K562 (cell line): Measurements from ENCODE around the gene CREG1. TPM values are rescaled to one million over a fixed set of nuclear protein-coding genes. Genes with fewer than 3 reads are reported as not detected.

Source experiments
- ATAC-seq: fragments of 200-7000 bp; cut with Tn5 transposase; 3 replicates; pipeline ENCODE4 v1.9.1; 2020; ENCODE audit warnings: moderate library complexity
- BruUV-seq: library from RNA; stranded (reverse); fragments of 400-500 nt; replicated peaks from 2 replicates; lab custom pipeline; 2021; lab: Mats Ljungman, UMichigan
- CTCF ChIA-PET: fragments of 300-600 bp; formaldehyde crosslinking; extraction: SDS; loops from one replicate; lab custom pipeline; 2021; ENCODE audit warnings: low intra/inter-chr PET ratio; lab: Yijun Ruan, JAX
- POLR2A ChIA-PET: fragments of 300-600, 350-650 bp; sonication (Branson Sonifier 250); formaldehyde crosslinking; extraction: SDS; loops from one replicate; lab custom pipeline; 2021; ENCODE audit warnings: antibody characterized with exemption, inconsistent platforms; lab: Yijun Ruan, JAX
- DNase-seq, 4 experiments: peaks; one replicate each; pipeline versions ENCODE4 v3.0.0 to v3.0.0-alpha.2; 2011 to 2018; ENCODE audit warnings: low spot score in 3 of 4, mixed read lengths in 3 of 4; ENCODE audit errors: extremely low read depth in 1 of 4
- FAIRE-seq: peaks from 2 replicates; lab custom pipeline; 2011; peaks lifted over from hg19 to GRCh38; lab: Jason Lieb, UNC
- H2AFZ ChIP-seq: 2 replicates; pipeline ENCODE4 v1.6.0; 2011; ENCODE audit warnings: low read depth, low read length, control low read depth, inconsistent platforms
- H3K27ac ChIP-seq: fragments of 200-600 bp; 3 replicates; pipeline ENCODE4 v1.8.0; 2011; ENCODE audit warnings: low read depth, mild to moderate bottlenecking, control low read depth, inconsistent platforms, low read length, moderate library complexity, mixed read lengths; ENCODE audit errors: extremely low read depth
- H3K27me3 ChIP-seq, 2 experiments: fragments of 300-600 bp in 1 of 2; 2 replicates in 1 of 2; 3 replicates in 1 of 2; pipeline versions ENCODE4 v1.6.0 to v1.8.0; 2011; ENCODE audit warnings: inconsistent platforms in 2 of 2, low read length in 2 of 2, mild to moderate bottlenecking in 1 of 2, mixed read lengths in 1 of 2, moderate library complexity in 1 of 2; ENCODE audit not compliant: control insufficient read depth in 2 of 2, insufficient read depth in 2 of 2
- H3K36me3 ChIP-seq: fragments of 300-600 bp; 3 replicates; pipeline ENCODE4 v1.8.0; 2011; ENCODE audit warnings: mild to moderate bottlenecking, low read length, inconsistent platforms; ENCODE audit not compliant: control insufficient read depth, insufficient read depth
- H3K4me1 ChIP-seq, 2 experiments: fragments of 200-600 bp in 1 of 2; replicated peaks in 1 of 2; 2 replicates in 1 of 2; 3 replicates in 1 of 2; pipeline versions ENCODE4 v1.5.1 to v1.8.0; 2011; ENCODE audit warnings: inconsistent platforms in 2 of 2, low read length in 2 of 2, mild to moderate bottlenecking in 1 of 2, mixed read lengths in 1 of 2, moderate library complexity in 1 of 2; ENCODE audit not compliant: control insufficient read depth in 2 of 2, insufficient read depth in 2 of 2
- H3K4me2 ChIP-seq: 2 replicates; pipeline ENCODE4 v1.6.1; 2011; ENCODE audit warnings: low read length, control low read depth, inconsistent platforms, mixed read lengths; ENCODE audit not compliant: insufficient read depth
- H3K4me3 ChIP-seq: fragments of 200-600 bp; sonication (generic), shearing (Covaris generic); 2 replicates; pipeline ENCODE4 v1.5.1; 2016; ENCODE audit warnings: control low read depth, inconsistent platforms
- H3K79me2 ChIP-seq: fragments of 200-600 bp; 3 replicates; pipeline ENCODE4 v1.8.0; 2011; ENCODE audit warnings: low read length, inconsistent platforms; ENCODE audit not compliant: control insufficient read depth, insufficient read depth
- H3K9ac ChIP-seq, 2 experiments: 2 replicates each; pipeline versions ENCODE4 v1.6.0 to v1.6.1; 2011; ENCODE audit warnings: low read depth in 2 of 2, low read length in 2 of 2, control low read depth in 1 of 2, inconsistent platforms in 1 of 2, mild to moderate bottlenecking in 1 of 2, mixed read lengths in 1 of 2; ENCODE audit not compliant: insufficient read depth in 1 of 2
- H3K9me1 ChIP-seq: one replicate; pipeline ENCODE4 v1.6.0; 2011; ENCODE audit warnings: inconsistent platforms, mild to moderate bottlenecking, low read length, moderate library complexity; ENCODE audit not compliant: control insufficient read depth, insufficient read depth
- H3K9me3 ChIP-seq: replicated peaks from 2 replicates; pipeline ENCODE4 v1.5.1; 2011; ENCODE audit warnings: low read depth, low read length, inconsistent platforms; ENCODE audit not compliant: control insufficient read depth, insufficient read depth
- H4K20me1 ChIP-seq: replicated peaks from 2 replicates; pipeline ENCODE4 v1.6.1; 2011; ENCODE audit warnings: low read length, inconsistent platforms, mixed read lengths; ENCODE audit not compliant: control insufficient read depth, insufficient read depth
- BHLHE40 ChIP-seq: IDR thresholded peaks from 2 replicates; pipeline ENCODE4 v1.6.1; 2011; ENCODE audit warnings: low read length, improper control_type of control experiment
- C11orf30 ChIP-seq: fragments of 450-650 bp; IDR thresholded peaks from 2 replicates; pipeline ENCODE4 v1.6.1; 2016; ENCODE audit warnings: low read depth, mild to moderate bottlenecking
- CEBPG ChIP-seq, 3 experiments: fragments of 200-800 bp in 1 of 3; sonication (Bioruptor generic) in 1 of 3; sonication (generic) in 1 of 3; formaldehyde crosslinking in 1 of 3; IDR thresholded peaks in 2 of 3; conservative IDR thresholded peaks in 1 of 3; 2 replicates each; pipeline versions ENCODE4 v1.6.1 to v1.8.0; 2016 to 2022; ENCODE audit warnings: missing compliant biosample characterization in 2 of 3, missing genetic modification characterization in 2 of 3, mild to moderate bottlenecking in 1 of 3, missing genetic modification reagents in 1 of 3
- NR0B1 ChIP-seq: fragments of 450-650 bp; IDR thresholded peaks from one replicate; pipeline ENCODE4 v1.6.1; 2018; ENCODE audit warnings: mild to moderate bottlenecking, moderate library complexity; ENCODE audit not compliant: partially characterized antibody
- RBM25 ChIP-seq: fragments of 200-400 bp; formaldehyde crosslinking; IDR thresholded peaks from 2 replicates; pipeline ENCODE4 v1.6.1; 2018; ENCODE audit warnings: low read length, low read depth, moderate library complexity; ENCODE audit not compliant: severe bottlenecking
- SMAD1 ChIP-seq: fragments of 150-350 bp; IDR thresholded peaks from 2 replicates; pipeline ENCODE4 v1.6.1; 2014; ENCODE audit warnings: low read length, low read depth; ENCODE audit not compliant: partially characterized antibody
- ZNF512 ChIP-seq: IDR thresholded peaks from 2 replicates; pipeline ENCODE4 v1.6.1; 2016; ENCODE audit warnings: missing genetic modification characterization, missing compliant biosample characterization
- WGBS: fragments of 100-300 bp; shearing (Covaris generic); methylation state at CpG from one replicate; pipeline ENCODE4 v1.1.6; 2016; ENCODE audit warnings: low coverage, mixed read lengths; ENCODE audit not compliant: insufficient coverage; ENCODE audit errors: missing lambda C conversion rate; 5-methylcytosine and 5-hydroxymethylcytosine counted together
- in situ Hi-C: fragments of 300-500 bp; cut with MboI; formaldehyde crosslinking; loops from 4 replicates; pipeline ENCODE4 v1.15.0; 2018; ENCODE audit warnings: inconsistent platforms, mixed read lengths
- intact Hi-C: fragments of 100-400 bp; cut with micrococcal nuclease; formaldehyde crosslinking; loops from 2 replicates; pipeline ENCODE4 v1.14.2; 2022
- polyA plus RNA-seq, 8 experiments: library from polyadenylated mRNA; depleted of rRNA in 4 of 8; stranded (reverse) in 5 of 8; unstranded in 3 of 8; fragments of >200 nt; fragmentation: Nextera tagmentation in 2 of 8; fragmentation: Illumina TruSeq in 1 of 8; extraction: Ambion mirVana in 2 of 8; extraction: Trizol in 1 of 8; gene quantifications; 2 replicates each; pipeline versions ENCODE4 v1.2.1 to v1.2.3, GENCODE V29; 2011 to 2014; ENCODE audit warnings: inconsistent platforms in 1 of 8, missing spikeins in 1 of 8
- total RNA-seq, 7 experiments: library from RNA; depleted of rRNA in 6 of 7; stranded (reverse); fragments of >200 nt in 6 of 7; fragmentation: Illumina TruSeq in 2 of 7; extraction: Trizol in 2 of 7; gene quantifications; 2 replicates each; pipeline versions ENCODE4 v1.2.1 to v1.2.3, GENCODE V29; 2011 to 2021; ENCODE audit warnings: low replicate concordance in 1 of 7

Gene CREG1
- total and polyA plus RNA-seq, 9 of the 15 experiments (the other 6 are each of a cell fraction or from before 2014, with no cell fraction given), result 45.7 to 272 (median 161) TPM

GRCh38 chr1:167582722-167583121, 29.2 kb upstream of the CREG1 start:
- POLR2A ChIA-PET, result no interaction called here

More at GRCh38 chr1:167582722-167583121, 29.2 kb upstream of the CREG1 start:
- H3K4me3 ChIP-seq, result no peak overlapping the region
- no peak for DNase-seq
- TF ChIP-seq ZNF512 (tag) (no peak), SMAD1 (no peak), C11orf30 (no peak), BHLHE40 (no peak), CEBPG (CRISPR knock-in tag; IDR thresholded peaks at IDR 0.05) (no peak), CEBPG (tag; conservative IDR thresholded peaks at IDR 0.05 in 1 of 2, IDR thresholded peaks at IDR 0.05 in 1 of 2) (no peak), RBM25 (no peak), NR0B1 (no peak)
- no peak overlapping the region for H3K27ac ChIP-seq
- H3K9me3 ChIP-seq, result no peaks in the 10 kb centered on the region
- FAIRE-seq, result no peak
- 60% methylated on average over 4 of the region's 4 CpGs for WGBS
- in situ Hi-C loops (no loop called here), intact Hi-C loops (no loop called here)
- H3K4me2 ChIP-seq, result no peak overlapping the region
- H4K20me1 ChIP-seq, result no peaks in the 10 kb centered on the region
- H2AFZ ChIP-seq, result no peak overlapping the region
- no TSS peak for BruUV-seq
- H3K27me3 ChIP-seq, result no peaks in the 10 kb centered on the region
- H3K9me1 ChIP-seq, result no peaks in the 10 kb centered on the region
- no peak for ATAC-seq
- H3K79me2 ChIP-seq, result no peaks in the 10 kb centered on the region
- no peaks in the 10 kb centered on the region; a peak in 1 of 5 replicates for H3K4me1 ChIP-seq
- no peaks in the 10 kb centered on the region for H3K36me3 ChIP-seq
- CTCF ChIA-PET, result interaction anchor here (0.6 kb wide), 1 partner anchor 15 kb away, joined by 3 read pairs; no protein-coding TSS in a partner anchor
- H3K9ac ChIP-seq, result no peak overlapping the region
